Measurements from ENCODE around the gene FBXL20.

The FBXL20 gene

DNA sequence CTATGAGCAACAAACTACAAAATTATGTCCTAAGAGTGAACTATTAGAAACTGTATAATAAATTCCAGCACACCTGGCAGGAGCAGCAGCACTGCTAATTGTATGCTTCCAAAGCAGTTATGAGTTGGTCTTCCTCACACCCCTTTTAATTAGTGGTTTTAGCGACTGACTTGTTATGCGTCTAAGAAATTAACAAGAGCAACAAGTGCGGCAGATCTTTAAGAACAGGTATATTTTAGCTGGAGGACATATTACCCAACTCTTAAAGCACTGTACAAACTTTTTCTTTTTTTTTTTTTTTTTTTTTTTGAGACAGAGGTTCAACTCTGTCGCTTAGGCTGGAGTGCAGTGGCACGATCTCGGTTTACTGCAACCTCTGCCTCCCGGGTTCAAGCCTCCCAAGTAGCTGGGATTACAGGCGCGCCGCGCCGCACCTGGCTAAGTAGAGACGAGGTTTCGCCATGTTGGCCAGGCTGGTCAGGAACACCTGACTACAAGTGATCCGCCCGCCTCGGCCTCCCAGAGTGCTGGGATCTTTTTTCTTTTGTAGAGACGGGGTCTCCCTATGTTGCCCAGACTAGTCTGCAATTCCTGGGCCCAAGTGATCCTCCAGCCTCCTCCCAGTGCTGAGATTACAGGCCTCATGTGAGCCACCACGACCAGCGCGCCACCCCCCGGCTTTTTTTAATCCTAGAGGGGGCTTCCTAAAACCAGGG is 1.6 kb upstream of the FBXL20 start:
- no peak for ATAC-seq
- TF ChIP-seq GLIS3 (CRISPR knock-in tag; IDR thresholded peaks at IDR 0.05) (no peak), ZNF70 (CRISPR knock-in tag; IDR thresholded peaks at IDR 0.05) (no peak), SNAI2 (CRISPR knock-in tag; IDR thresholded peaks at IDR 0.05) (no peak), ZNF565 (CRISPR knock-in tag; conservative IDR thresholded peaks at IDR 0.05; ENCODE audit: low read depth) (no peak), TCF4 (CRISPR knock-in tag; IDR thresholded peaks at IDR 0.05; ENCODE audit: borderline replicate concordance) (no peak)
- TF ChIP-seq, protein P1, sequence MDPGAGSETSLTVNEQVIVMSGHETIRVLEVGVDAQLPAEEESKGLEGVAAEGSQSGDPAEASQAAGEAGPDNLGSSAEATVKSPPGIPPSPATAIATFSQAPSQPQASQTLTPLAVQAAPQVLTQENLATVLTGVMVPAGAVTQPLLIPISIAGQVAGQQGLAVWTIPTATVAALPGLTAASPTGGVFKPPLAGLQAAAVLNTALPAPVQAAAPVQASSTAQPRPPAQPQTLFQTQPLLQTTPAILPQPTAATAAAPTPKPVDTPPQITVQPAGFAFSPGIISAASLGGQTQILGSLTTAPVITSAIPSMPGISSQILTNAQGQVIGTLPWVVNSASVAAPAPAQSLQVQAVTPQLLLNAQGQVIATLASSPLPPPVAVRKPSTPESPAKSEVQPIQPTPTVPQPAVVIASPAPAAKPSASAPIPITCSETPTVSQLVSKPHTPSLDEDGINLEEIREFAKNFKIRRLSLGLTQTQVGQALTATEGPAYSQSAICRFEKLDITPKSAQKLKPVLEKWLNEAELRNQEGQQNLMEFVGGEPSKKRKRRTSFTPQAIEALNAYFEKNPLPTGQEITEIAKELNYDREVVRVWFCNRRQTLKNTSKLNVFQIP (CRISPR knock-in tag; IDR thresholded peaks at IDR 0.05; ENCODE audit: borderline replicate concordance, low read depth): no peak

DNA sequence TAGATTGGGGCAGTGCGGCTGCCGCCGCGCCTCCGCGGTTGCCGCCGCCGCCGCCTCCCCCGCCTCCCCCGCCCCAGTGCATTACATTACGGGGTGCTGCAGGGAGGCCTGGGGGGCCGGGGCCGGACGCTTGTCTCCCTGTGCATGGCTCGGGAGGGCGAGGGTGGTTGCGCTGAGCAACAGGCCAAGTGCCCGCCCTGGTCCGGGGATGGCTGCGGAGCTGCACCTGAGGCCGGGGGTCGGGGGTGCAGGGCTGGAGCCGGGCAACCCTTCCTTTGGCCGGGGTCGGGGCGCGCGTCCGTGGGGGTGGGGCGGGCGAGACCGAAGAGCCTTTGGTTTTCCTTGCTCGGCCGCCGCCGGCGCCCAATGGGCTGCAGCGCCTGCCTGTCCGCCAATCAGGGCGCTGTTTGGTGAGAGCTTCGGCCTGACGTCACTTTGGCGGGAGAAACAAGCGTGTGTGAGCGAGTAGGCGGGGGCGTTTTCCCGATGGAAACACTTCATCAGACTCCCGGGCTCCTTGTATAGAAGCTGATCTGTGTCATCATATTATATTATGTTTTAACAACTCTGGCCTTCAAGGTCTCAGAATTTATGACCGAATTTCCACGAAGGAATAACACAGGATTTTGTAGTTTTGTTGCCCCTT is 941 bp upstream of the FBXL20 start:
- peak; percentile 83 for ATAC-seq
- TF ChIP-seq TOX (CRISPR knock-in tag; IDR thresholded peaks at IDR 0.05; ENCODE audit: borderline replicate concordance) (no peak), OSR1 (CRISPR knock-in tag; IDR thresholded peaks at IDR 0.05) (no peak), GLIS3 (CRISPR knock-in tag; IDR thresholded peaks at IDR 0.05) (no peak), PPARA (CRISPR knock-in tag; IDR thresholded peaks at IDR 0.05; ENCODE audit: borderline replicate concordance) (no peak)
- TF ChIP-seq, protein P2, sequence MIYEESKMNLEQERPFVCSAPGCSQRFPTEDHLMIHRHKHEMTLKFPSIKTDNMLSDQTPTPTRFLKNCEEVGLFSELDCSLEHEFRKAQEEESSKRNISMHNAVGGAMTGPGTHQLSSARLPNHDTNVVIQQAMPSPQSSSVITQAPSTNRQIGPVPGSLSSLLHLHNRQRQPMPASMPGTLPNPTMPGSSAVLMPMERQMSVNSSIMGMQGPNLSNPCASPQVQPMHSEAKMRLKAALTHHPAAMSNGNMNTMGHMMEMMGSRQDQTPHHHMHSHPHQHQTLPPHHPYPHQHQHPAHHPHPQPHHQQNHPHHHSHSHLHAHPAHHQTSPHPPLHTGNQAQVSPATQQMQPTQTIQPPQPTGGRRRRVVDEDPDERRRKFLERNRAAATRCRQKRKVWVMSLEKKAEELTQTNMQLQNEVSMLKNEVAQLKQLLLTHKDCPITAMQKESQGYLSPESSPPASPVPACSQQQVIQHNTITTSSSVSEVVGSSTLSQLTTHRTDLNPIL (CRISPR knock-in tag; IDR thresholded peaks at IDR 0.05; ENCODE audit: low read depth): no peak

DNA sequence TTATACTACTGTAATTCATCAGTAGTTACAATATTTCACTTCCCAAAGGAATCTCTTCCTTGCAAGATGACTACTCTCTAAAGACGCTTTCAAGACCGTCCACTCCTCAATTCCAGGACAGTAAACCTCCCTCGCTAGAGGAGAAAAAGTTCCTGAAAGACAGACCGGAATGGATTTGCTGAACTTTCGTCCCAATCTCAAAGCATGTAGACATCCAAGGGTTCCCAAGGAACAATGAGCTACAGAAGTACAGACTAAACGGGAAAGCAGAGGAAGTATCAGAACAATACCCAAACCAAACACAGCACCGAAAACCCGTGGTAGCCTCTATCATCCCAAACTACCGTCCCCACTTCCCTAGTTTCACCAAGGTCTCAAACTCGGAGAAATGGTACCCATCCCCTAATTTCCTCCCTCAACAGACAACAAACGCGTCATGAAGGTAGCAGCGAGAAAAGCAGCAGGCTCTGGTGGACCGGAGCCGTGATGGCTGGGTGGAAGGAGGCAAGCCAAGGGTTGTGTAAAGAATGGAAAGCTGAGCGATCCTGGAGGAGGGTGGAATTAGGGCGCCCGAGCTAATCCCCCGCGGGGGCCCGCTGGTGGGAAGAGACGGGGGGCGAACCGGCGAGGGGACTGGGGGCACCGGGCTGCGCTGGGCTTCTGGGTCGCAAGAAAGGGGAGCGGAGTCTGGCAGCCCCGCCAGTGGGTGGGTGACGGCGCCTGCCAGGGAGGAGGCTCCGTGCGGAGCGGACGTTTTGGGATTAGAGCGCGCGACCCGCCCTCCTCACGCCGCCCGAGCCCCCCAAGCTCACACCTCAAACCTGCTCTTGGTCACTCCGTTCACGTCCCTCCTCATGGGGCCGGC is 647 bp downstream of the FBXL20 start:
- TF ChIP-seq GLIS3 (CRISPR knock-in tag; IDR thresholded peaks at IDR 0.05) (no peak), SNAI2 (CRISPR knock-in tag; IDR thresholded peaks at IDR 0.05) (no peak), ZC3H10 (CRISPR knock-in tag; IDR thresholded peaks at IDR 0.05) (no peak), TCF4 (CRISPR knock-in tag; IDR thresholded peaks at IDR 0.05; ENCODE audit: borderline replicate concordance) (no peak), ISL1 (CRISPR knock-in tag; IDR thresholded peaks at IDR 0.05) (no peak), ZFP30 (CRISPR knock-in tag; IDR thresholded peaks at IDR 0.05) (no peak), ESRRG (CRISPR knock-in tag; IDR thresholded peaks at IDR 0.05) (no peak), OSR1 (CRISPR knock-in tag; IDR thresholded peaks at IDR 0.05) (no peak), ZNF565 (CRISPR knock-in tag; conservative IDR thresholded peaks at IDR 0.05; ENCODE audit: low read depth) (no peak), BACH2 (CRISPR knock-in tag; IDR thresholded peaks at IDR 0.05; ENCODE audit: borderline replicate concordance) (no peak), ZFP3 (CRISPR knock-in tag; IDR thresholded peaks at IDR 0.05) (no peak)
- TF ChIP-seq, protein P3, sequence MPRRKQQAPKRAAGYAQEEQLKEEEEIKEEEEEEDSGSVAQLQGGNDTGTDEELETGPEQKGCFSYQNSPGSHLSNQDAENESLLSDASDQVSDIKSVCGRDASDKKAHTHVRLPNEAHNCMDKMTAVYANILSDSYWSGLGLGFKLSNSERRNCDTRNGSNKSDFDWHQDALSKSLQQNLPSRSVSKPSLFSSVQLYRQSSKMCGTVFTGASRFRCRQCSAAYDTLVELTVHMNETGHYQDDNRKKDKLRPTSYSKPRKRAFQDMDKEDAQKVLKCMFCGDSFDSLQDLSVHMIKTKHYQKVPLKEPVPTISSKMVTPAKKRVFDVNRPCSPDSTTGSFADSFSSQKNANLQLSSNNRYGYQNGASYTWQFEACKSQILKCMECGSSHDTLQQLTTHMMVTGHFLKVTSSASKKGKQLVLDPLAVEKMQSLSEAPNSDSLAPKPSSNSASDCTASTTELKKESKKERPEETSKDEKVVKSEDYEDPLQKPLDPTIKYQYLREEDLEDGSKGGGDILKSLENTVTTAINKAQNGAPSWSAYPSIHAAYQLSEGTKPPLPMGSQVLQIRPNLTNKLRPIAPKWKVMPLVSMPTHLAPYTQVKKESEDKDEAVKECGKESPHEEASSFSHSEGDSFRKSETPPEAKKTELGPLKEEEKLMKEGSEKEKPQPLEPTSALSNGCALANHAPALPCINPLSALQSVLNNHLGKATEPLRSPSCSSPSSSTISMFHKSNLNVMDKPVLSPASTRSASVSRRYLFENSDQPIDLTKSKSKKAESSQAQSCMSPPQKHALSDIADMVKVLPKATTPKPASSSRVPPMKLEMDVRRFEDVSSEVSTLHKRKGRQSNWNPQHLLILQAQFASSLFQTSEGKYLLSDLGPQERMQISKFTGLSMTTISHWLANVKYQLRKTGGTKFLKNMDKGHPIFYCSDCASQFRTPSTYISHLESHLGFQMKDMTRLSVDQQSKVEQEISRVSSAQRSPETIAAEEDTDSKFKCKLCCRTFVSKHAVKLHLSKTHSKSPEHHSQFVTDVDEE (CRISPR knock-in tag; IDR thresholded peaks at IDR 0.05): no peak
- TF ChIP-seq, protein P4, sequence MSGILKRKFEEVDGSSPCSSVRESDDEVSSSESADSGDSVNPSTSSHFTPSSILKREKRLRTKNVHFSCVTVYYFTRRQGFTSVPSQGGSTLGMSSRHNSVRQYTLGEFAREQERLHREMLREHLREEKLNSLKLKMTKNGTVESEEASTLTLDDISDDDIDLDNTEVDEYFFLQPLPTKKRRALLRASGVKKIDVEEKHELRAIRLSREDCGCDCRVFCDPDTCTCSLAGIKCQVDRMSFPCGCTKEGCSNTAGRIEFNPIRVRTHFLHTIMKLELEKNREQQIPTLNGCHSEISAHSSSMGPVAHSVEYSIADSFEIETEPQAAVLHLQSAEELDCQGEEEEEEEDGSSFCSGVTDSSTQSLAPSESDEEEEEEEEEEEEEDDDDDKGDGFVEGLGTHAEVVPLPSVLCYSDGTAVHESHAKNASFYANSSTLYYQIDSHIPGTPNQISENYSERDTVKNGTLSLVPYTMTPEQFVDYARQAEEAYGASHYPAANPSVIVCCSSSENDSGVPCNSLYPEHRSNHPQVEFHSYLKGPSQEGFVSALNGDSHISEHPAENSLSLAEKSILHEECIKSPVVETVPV (CRISPR knock-in tag; IDR thresholded peaks at IDR 0.05): no peak
- ATAC-seq: peak; percentile 12

DNA sequence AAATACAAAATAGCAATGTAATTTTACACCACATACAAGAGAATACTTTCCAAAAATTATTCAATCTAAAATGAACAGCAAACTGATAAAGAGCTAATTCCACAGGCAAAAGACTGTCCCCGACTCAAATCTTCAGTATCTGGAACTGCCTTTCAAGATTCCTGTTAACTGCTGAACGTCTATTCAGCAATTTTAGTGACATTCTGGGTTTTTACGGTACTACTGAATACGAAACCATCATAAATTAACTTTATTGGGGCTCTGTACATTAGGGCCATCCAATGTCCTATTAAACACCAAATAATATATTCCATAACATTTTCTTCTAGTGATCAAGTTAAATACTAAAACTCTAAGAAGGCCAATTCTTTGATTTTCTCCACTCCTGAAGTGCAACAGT is 1.6 kb downstream of the FBXL20 start:
- ATAC-seq: no peak
- TF ChIP-seq ZNF565 (CRISPR knock-in tag; conservative IDR thresholded peaks at IDR 0.05; ENCODE audit: low read depth) (no peak), TCF4 (CRISPR knock-in tag; IDR thresholded peaks at IDR 0.05; ENCODE audit: borderline replicate concordance) (no peak), ZFP30 (CRISPR knock-in tag; IDR thresholded peaks at IDR 0.05) (no peak), BACH2 (CRISPR knock-in tag; IDR thresholded peaks at IDR 0.05; ENCODE audit: borderline replicate concordance) (no peak), ARNTL (CRISPR knock-in tag; IDR thresholded peaks at IDR 0.05; ENCODE audit: borderline replicate concordance, low read depth) (no peak), RARB (CRISPR knock-in tag; IDR thresholded peaks at IDR 0.05) (no peak), ZFP3 (CRISPR knock-in tag; IDR thresholded peaks at IDR 0.05) (no peak), OSR1 (CRISPR knock-in tag; IDR thresholded peaks at IDR 0.05) (no peak), ISL1 (CRISPR knock-in tag; IDR thresholded peaks at IDR 0.05) (no peak), ESRRG (CRISPR knock-in tag; IDR thresholded peaks at IDR 0.05) (no peak)
- TF ChIP-seq, protein P1 (CRISPR knock-in tag; IDR thresholded peaks at IDR 0.05; ENCODE audit: borderline replicate concordance, low read depth): no peak
- TF ChIP-seq, protein P3 (CRISPR knock-in tag; IDR thresholded peaks at IDR 0.05): no peak
